Measurements from ENCODE around the gene ISL2.

ISL2 gene

DNA sequence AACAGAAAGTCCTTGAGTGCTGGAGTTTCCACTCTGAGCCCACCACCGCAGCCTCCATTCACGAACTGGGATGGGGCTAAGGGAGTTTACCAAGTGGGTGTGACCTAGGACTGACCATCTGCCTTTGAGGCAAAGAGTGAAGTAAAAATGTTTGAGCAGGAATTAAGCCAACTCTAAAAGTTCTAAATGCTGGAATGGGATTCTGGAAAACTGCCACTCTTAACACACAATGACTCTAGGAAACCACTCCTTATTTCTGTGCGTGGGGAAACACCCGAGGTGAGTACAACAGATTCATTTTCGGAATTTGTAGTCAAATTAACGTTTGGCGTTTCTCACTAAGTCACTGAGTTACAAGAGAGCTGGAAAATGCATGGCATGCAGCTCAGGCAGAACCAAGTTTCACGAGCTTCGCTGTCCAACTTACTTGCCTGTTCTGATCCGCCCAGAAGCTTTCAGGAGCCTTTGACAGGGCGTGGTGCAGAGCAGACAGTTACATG, 31.6 kb downstream of the ISL2 start:
- in situ Hi-C loops (cut with MboI; ENCODE audit: low sequenced_read_pairs), result no loop called here

DNA sequence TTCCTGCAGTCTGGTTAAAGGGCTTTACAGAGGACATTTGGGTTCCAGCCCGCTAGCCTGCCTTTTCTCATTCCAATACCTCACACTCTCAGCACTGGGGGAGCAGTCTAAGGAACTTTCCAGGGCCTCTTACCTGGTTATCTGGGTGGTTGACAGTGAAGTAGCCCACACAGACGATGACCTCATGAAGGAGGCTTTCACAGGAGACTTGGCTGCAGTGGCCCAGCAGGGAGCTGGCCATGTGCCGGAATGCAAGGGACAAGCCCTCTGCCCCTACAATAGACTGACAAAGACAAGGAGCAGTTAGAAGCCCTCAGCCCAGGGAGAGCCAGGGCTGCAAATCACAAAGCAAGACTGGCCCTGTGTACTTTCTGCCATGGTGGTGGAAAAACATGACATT, 39.5 kb downstream of the ISL2 start:
- in situ Hi-C loops (cut with MboI; ENCODE audit: low sequenced_read_pairs), result no loop called here

DNA sequence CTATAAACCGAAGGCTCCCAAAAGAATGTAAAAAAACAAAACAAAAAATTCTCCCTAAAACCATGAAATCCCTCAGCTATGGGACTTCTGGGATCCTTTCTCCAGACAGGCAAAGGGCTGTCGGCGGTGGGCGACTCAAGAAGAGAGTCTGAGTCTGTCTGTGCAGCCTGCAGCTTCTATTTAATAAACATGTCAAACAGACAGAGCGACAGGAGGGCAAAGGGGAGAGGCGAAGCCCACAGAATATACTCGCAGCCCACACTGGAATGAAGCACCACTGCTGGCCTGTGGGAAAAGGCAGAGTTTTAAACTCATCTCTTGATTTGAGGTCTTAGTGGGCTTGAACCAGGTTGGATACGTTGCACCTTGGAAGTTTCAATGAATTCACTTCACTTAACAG, 40.2 kb downstream of the ISL2 start:
- in situ Hi-C loops (cut with MboI; ENCODE audit: low sequenced_read_pairs), result no loop called here

DNA sequence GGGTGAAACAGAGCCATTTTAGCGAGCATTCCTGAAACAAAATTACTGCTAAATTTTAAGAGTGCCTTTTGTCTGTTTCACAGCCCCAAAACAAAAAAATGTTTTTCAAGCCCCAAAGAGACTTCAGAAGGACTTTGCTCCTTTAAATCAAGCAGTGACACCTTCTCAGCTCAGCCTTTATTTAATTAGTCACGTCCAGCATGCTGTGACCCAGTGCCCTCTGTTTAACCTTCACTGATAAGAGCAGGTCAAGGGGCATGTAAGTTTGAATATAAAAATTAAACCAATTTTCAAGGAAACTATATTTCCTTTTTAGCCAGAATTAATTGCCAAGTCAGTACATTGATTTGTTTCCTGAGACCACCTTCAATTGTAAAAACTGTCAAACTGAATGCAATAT, 40.6 kb downstream of the ISL2 start:
- in situ Hi-C loops (cut with MboI; ENCODE audit: low sequenced_read_pairs), result no loop called here

DNA sequence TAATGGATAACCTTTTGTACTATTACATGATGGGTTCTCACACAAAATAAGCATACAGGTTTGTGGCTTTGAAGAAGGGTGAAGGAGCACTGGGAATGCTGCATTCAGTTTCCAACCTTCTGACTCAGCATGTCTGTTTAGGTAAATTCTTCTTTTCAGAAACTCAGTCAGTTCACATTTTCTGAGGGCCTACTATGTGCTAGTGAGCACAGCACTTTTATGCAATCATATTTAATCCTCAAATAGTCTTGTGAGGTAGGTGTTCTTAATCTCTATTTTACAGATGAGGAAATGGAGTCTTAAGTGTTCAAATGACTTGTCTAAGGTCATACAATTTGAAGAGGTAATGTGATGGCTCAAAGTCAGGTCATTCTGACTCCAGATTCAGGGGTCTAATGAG, 41.2 kb downstream of the ISL2 start:
- in situ Hi-C loops (cut with MboI; ENCODE audit: low sequenced_read_pairs), result no loop called here

DNA sequence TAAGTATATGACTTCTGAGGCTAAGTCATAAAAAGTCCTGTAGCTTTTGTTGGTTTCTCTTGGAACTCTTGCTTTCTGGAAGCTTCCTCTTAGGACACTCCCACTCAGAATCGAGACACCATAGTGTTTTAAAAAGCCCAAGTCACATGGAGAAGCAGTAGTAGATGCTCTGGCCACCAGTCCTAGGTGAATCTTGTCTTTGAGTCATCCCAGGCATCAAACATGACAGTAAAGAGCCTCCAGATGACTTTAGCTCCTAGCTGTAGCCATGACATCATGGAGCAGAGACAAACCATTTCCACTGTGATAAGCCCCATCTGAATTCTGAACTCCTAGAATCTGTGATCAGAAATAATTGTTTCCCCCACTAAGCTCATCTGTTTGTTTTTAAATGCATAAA, 42.1 kb downstream of the ISL2 start:
- in situ Hi-C loops (cut with MboI; ENCODE audit: low sequenced_read_pairs), result no loop called here

DNA sequence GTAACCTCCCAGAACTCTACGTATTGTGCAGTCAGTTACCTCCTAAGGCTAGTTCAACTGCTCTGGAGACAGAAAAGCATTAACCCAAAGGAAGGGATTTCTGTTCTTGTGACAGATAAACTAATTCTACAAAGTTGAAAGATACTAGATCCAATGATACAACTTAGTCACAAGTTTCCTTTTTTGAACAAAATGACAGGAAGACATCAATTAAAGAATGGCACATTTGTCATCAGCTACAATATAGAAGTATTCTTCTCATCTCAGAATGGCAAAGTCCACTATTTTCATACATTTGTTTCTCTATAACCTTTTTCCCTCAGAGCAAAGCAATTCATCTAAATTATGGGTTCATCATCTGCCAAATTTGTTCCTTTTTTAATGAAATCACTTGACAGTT, 43.7 kb downstream of the ISL2 start:
- in situ Hi-C loops (cut with MboI; ENCODE audit: low sequenced_read_pairs), result no loop called here

DNA sequence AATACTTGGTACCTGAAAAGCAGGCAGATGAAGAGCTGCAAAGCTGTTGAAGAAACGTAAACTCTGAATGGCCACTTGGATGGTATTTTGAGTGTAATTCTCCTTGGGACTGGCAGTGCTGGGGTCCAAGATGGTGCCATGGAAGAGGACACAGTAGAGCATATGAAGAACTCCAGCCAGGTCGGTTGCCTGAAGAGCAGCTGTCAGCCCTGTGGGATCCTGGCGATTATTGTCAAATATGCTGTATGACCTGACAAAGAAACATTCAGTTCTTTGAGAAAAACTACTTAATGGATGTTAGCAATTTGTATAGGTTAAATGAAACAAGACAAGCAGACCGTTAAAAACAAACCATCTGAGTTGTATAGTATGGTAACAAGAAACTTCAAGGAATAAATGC, 44.8 kb downstream of the ISL2 start:
- in situ Hi-C loops (cut with MboI; ENCODE audit: low sequenced_read_pairs), result no loop called here

DNA sequence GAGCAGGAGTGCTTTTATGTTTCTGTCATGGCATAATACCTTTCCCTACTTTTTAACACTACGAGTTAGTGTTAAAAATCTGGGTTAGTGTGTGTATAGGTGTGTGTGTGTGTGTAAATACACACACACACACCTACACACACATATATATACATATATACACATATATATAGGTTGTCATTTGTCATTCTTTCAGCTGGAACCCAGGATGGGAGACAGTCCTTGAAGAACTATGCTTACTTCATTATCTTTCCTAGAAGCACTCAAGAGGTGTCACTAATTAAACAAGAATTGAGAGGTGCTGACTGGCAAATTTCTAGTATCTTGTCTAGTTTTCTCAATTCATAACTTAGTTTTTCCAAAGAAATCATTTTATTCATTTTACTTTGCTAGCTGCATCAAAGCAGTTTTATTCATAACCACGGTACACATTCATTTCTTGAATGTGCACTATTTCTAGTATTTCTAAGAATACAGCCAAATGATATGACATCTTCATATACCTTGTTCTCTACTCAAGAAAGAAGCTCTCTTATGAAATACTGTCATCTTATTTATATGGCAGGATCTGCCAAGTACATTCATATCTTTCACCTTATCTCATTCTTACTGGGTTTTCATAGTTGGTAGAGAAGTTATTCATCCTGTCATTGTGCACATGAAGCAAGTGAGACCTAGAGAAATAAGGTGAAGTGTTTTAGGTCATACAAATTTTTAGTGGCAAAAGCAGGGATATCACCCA, 46.6 kb downstream of the ISL2 start:
- in situ Hi-C loops (cut with MboI; ENCODE audit: low sequenced_read_pairs), result no loop called here

DNA sequence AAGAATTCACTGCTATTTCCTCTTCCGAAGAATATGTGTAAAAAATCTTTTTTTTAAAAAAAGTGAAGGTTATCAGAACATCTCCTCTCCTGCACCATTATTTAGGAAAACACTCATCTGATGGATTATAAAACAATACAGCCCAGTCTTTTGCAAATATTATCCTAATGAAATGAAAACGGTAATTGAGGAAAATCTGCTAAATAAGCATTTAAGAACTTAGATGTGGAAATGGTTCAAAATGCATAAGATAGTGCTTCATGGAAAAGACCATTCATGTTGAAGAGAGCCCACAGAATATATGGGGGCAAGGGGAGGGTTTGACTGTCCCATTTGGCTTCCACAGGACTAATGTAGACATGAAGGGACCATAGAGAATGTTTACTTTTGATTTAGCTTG, 47.8 kb downstream of the ISL2 start:
- in situ Hi-C loops (cut with MboI; ENCODE audit: low sequenced_read_pairs), result no loop called here

DNA sequence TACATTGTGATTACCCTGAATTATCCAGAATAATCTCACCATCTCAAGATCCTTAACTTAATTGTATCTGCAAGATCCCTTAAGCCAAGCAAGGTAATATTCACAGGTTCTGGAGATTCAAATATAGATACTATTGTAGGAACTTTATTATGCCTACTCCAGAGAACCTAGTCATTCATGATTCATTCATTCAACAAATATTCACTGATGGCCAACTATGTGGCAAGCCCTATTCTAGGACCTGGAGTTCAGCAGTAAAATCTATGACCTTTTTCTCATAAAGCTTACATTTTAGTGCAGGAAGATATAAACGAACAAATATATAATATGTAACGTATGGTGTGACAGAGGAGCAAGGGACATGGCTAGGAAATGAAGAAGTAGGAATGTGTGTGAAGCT, 49.6 kb downstream of the ISL2 start:
- in situ Hi-C loops (cut with MboI; ENCODE audit: low sequenced_read_pairs), result no loop called here

DNA sequence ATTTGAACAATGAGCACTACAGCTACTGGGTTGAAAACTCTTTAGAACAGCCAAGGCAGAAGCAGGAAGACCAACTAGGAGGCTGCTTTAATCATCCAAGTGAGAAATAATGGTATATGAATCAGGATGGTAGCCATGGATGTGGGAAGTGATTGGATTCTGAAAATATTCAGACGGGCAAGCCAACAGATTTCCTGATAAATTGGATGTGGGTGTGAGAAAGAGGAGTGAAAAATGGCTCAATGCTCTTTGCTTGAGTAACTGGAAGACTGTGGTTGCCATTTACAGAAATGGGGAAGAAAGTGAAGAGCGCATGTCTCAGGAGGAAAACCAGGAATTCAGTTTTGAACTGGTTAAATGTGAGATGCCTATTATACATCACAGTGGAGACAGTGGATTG, 50.4 kb downstream of the ISL2 start:
- in situ Hi-C loops (cut with MboI; ENCODE audit: low sequenced_read_pairs), result no loop called here

DNA sequence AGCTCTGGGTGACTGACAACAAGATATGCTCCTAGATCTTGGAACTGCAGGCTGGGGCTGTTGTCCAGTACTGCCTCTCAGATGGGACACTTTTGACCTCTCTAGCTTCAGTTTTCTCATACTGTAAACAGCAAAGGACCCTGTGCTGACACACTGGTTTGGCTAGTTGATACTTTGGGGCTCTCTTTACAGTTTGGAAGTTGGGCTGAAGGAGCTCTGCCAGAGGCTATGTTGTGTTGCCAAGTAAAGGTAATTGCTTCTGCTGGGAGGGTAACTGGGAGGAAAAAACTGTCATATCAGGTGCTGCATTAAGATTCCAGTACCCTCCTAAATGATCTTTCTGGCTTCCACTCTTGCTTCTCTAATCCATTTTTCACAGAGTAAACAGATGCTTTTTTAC, 54.0 kb downstream of the ISL2 start:
- in situ Hi-C loops (cut with MboI; ENCODE audit: low sequenced_read_pairs), result no loop called here

DNA sequence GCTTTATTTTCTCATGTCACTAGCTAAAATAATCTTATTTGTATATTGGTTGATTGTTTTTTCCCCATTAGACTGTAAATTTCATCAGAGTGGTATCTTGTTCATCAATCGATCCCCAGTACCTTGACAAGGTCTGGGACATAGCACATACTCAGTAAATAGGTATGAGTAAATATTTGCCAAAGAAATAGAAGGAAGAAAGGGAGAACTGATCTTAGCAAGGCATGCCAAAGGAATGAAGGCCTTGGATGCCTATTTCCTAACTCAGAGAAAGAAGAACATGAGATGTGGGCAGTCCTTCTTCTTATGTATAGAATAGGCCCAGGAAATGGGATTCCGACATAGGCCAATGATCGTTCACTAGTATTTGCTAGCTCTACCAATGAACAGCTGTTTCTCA, 54.7 kb downstream of the ISL2 start:
- in situ Hi-C loops (cut with MboI; ENCODE audit: low sequenced_read_pairs), result no loop called here

DNA sequence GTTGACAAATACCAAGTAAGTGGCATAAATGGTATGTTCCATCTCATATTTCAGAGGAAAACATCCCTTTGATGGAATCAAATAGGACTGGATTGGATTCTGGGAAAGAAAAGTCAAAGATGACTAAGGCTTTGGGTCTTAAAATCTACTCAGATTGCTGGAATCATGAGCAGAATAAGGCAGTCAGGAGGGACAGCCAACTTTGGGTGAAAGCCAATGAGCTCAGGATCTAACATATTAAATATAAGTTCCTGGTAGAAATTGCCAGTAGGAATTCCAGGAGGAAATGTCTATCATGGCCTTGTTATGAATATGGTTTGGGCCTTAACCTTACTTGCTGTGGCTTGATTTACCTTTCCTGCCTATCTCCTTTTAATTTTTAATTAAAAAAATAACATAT, 55.3 kb downstream of the ISL2 start:
- in situ Hi-C loops (cut with MboI; ENCODE audit: low sequenced_read_pairs), result no loop called here

Measured in HL-60/S4 (cell line).